Sigmoid colon (tissue), 7 donors: Measurements from ENCODE around the gene TMEM87A. TPM values are rescaled to one million over a fixed set of nuclear protein-coding genes. Genes with fewer than 3 reads are reported as not detected.
"Not testable (repeated sequence)": the region's sequence is repeated elsewhere in the genome, so short reads cannot be mapped to it uniquely, and the experiment has no call there.

Experiments used
- DNase-seq: peaks from one replicate; pipeline ENCODE4 v3.0.0-alpha.2; 2019
- H3K27ac ChIP-seq, 4 donors: fragments of 200-600 bp; sonication (generic); one replicate each; pipeline ENCODE4 v1.5.1; 2016 to 2019; ENCODE audit warnings: mild to moderate bottlenecking in 1 of 4
- H3K27me3 ChIP-seq, 3 donors: fragments of 200-600 bp; sonication (generic); one replicate each; pipeline ENCODE4 v1.5.1; 2019; ENCODE audit warnings: mild to moderate bottlenecking in 1 of 3
- H3K36me3 ChIP-seq, 4 donors: fragments of 200-600 bp; sonication (generic); one replicate each; pipeline ENCODE4 v1.5.1; 2016 to 2019
- H3K4me1 ChIP-seq, 4 donors: fragments of 200-600 bp; sonication (generic); one replicate each; pipeline ENCODE4 v1.5.1; 2017 to 2019
- H3K4me3 ChIP-seq, 4 donors: fragments of 200-600 bp; sonication (generic); one replicate each; pipeline ENCODE4 v1.5.1; 2017 to 2019; ENCODE audit warnings: mild to moderate bottlenecking in 2 of 4, moderate library complexity in 1 of 4
- H3K9me3 ChIP-seq, 4 donors: fragments of 200-600 bp in 3 of 4; sonication (generic) in 3 of 4; one replicate each; pipeline versions ENCODE4 v1.5.1 to v1.6.1; 2013 to 2019
- CTCF ChIP-seq, 4 experiments: fragments of 450-650 bp in 3 of 4; fragments of 200-600 bp in 1 of 4; IDR thresholded peaks; one replicate each; pipeline ENCODE4 v1.5.1; 2016 to 2019; ENCODE audit warnings: antibody characterized with exemption in 4 of 4, mild to moderate bottlenecking in 3 of 4, moderate library complexity in 2 of 4
- EP300 ChIP-seq, 4 donors: sonication (generic); formaldehyde crosslinking; IDR thresholded peaks; one replicate each; pipeline ENCODE4 v1.6.1; 2017; ENCODE audit warnings: antibody characterized with exemption in 4 of 4
- POLR2A ChIP-seq, 2 donors: fragments of 450-650 bp; IDR thresholded peaks; one replicate each; pipeline ENCODE4 v1.6.1; 2016; ENCODE audit warnings: antibody characterized with exemption in 2 of 2, mild to moderate bottlenecking in 2 of 2, moderate library complexity in 2 of 2
- POLR2AphosphoS5 ChIP-seq, 4 donors: sonication (generic); formaldehyde crosslinking; IDR thresholded peaks; one replicate each; pipeline ENCODE4 v1.6.1; 2017; ENCODE audit warnings: antibody characterized with exemption in 4 of 4
- WGBS, 2 donors: extraction: QIAGEN DNeasy Blood & Tissue Kit; methylation state at CpG; one replicate each; pipeline ENCODE4 v1.1.7; 2013; 5-methylcytosine and 5-hydroxymethylcytosine counted together
- intact Hi-C: fragments of 100-400 bp; cut with DNase I; formaldehyde crosslinking; loops from one replicate; pipeline ENCODE4 v1.15.1; 2023
- polyA plus RNA-seq, 3 donors: library from polyadenylated mRNA; stranded (reverse); fragments of 200-250 nt; gene quantifications; one replicate each; pipeline ENCODE4 v1.2.3, GENCODE V29; 2013
- total RNA-seq, 4 donors: library from RNA; depleted of rRNA; stranded (reverse); fragments of >200 nt; gene quantifications; one replicate each; pipeline ENCODE4 v1.1.0, GENCODE V29; 2016
- donor health status: healthy with polysubstance abuse.
- donor health status: Bipolar disorder and iron deficiency.
- donor health status: healthy.

The TMEM87A gene
- total and polyA plus RNA-seq, 7 donors = 9.6 to 45.3 (median 41.0) TPM

- intact Hi-C loops = no loop called here
- Histone ChIP-seq H3K27ac (no peak overlapping the region), H3K9me3 (no peaks in the 10 kb centered on the region), H3K4me3 (no peak overlapping the region), H3K4me1 (no peaks in the 10 kb centered on the region), H3K36me3 (peaks cover 3 to 84% (median 17%) of the 10 kb centered on the region in 4 donors), H3K27me3 (no peaks in the 10 kb centered on the region)
- no peak for TF ChIP-seq EP300 (IDR thresholded peaks at IDR 0.05)
- TF ChIP-seq POLR2A (IDR thresholded peaks at IDR 0.05) = no peak
- TF ChIP-seq CTCF (IDR thresholded peaks at IDR 0.05) = no peak
- no peak for TF ChIP-seq POLR2AphosphoS5 (IDR thresholded peaks at IDR 0.05)
- no peak for DNase-seq
Observed at GRCh38 chr15:42239528-42240182, 33.6 kb downstream of the TMEM87A start.

- WGBS, 2 donors = 51 to 81% methylated on average over 2 of the region's 2 CpGs
- no peaks in the 10 kb centered on the region for H3K9me3 ChIP-seq
- no peak overlapping the region for H3K4me3 ChIP-seq
- H3K27me3 ChIP-seq = no peaks in the 10 kb centered on the region
- H3K27ac ChIP-seq = no peak overlapping the region
- intact Hi-C loops = no loop called here
- no peak for DNase-seq
- TF ChIP-seq CTCF (IDR thresholded peaks at IDR 0.05) (no peak), POLR2AphosphoS5 (IDR thresholded peaks at IDR 0.05) (no peak), POLR2A (IDR thresholded peaks at IDR 0.05) (no peak), EP300 (IDR thresholded peaks at IDR 0.05) (no peak)
- no peaks in the 10 kb centered on the region for H3K4me1 ChIP-seq
- H3K36me3 ChIP-seq = peaks cover 3 to 99% (median 10%) of the 10 kb centered on the region in 4 donors
Observed at GRCh38 chr15:42233107-42233506, 40.1 kb downstream of the TMEM87A start.

- no peak overlapping the region for H3K4me3 ChIP-seq
- no peaks in the 10 kb centered on the region for H3K27me3 ChIP-seq
- no peak overlapping the region for H3K27ac ChIP-seq
- H3K36me3 ChIP-seq = peaks cover 3 to 99% (median 11%) of the 10 kb centered on the region in 4 donors
- no peak for TF ChIP-seq CTCF (IDR thresholded peaks at IDR 0.05)
- TF ChIP-seq EP300 (IDR thresholded peaks at IDR 0.05) = no peak
- no peak for TF ChIP-seq POLR2A (IDR thresholded peaks at IDR 0.05)
- TF ChIP-seq POLR2AphosphoS5 (IDR thresholded peaks at IDR 0.05) = no peak
- H3K9me3 ChIP-seq = no peaks in the 10 kb centered on the region
- DNase-seq = no peak
- intact Hi-C loops = no loop called here
- H3K4me1 ChIP-seq = no peaks in the 10 kb centered on the region
- WGBS, 2 donors = 72 to 76% methylated on average over 5 of the region's 5 CpGs
Observed at GRCh38 chr15:42232606-42233005, 40.6 kb downstream of the TMEM87A start.

GRCh38 chr15:42231088-42231487 is 42.1 kb downstream of the TMEM87A start:
- WGBS, 2 donors = 97 to 98% methylated on average over 1 of the region's 1 CpG
- H3K9me3 ChIP-seq = no peaks in the 10 kb centered on the region
- no peak overlapping the region for H3K27ac ChIP-seq
- no peaks in the 10 kb centered on the region for H3K4me1 ChIP-seq
- H3K36me3 ChIP-seq = peaks cover 14 to 99% (median 17%) of the 10 kb centered on the region in 4 donors
- no peaks in the 10 kb centered on the region for H3K27me3 ChIP-seq
- H3K4me3 ChIP-seq = no peak overlapping the region
- TF ChIP-seq CTCF (IDR thresholded peaks at IDR 0.05) = no peak
- no peak for TF ChIP-seq EP300 (IDR thresholded peaks at IDR 0.05)
- TF ChIP-seq POLR2AphosphoS5 (IDR thresholded peaks at IDR 0.05) = no peak
- TF ChIP-seq POLR2A (IDR thresholded peaks at IDR 0.05) = no peak
- no peak for DNase-seq
- intact Hi-C loops = no loop called here

- 91 to 95% methylated on average over 5 of the region's 5 CpGs for WGBS, 2 donors
- H3K4me3 ChIP-seq, H3K27me3 ChIP-seq, H3K9me3 ChIP-seq, H3K27ac ChIP-seq, DNase-seq, intact Hi-C loops, H3K4me1 ChIP-seq: not testable (repeated sequence)
- H3K36me3 ChIP-seq = peaks cover 20 to 99% (median 25%) of the 10 kb centered on the region in 4 donors
Observed at GRCh38 chr15:42228981-42229380, 44.3 kb downstream of the TMEM87A start.
